HUES48 (cell line): ENCODE data around the gene MAML3.

ENCODE experiments used
- H3K27ac ChIP-seq: one replicate; pipeline ENCODE4 v1.7.0; 2013; ENCODE audit warnings: low read depth, low read length, inconsistent platforms
- H3K27me3 ChIP-seq: 2 replicates; pipeline ENCODE4 v1.6.1; 2013; ENCODE audit warnings: mild to moderate bottlenecking, low read length; ENCODE audit not compliant: control insufficient read depth, insufficient read depth
- H3K36me3 ChIP-seq: 2 replicates; pipeline ENCODE4 v1.6.1; 2013; ENCODE audit warnings: low read length; ENCODE audit not compliant: control insufficient read depth, insufficient read depth
- H3K4me1 ChIP-seq: 2 replicates; pipeline ENCODE4 v1.6.1; 2013; ENCODE audit warnings: mild to moderate bottlenecking, low read length; ENCODE audit not compliant: control insufficient read depth, insufficient read depth
- H3K4me3 ChIP-seq: 2 replicates; pipeline ENCODE4 v1.5.1; 2013; ENCODE audit warnings: mild to moderate bottlenecking, low read depth, low read length
- H3K9ac ChIP-seq: 2 replicates; pipeline ENCODE4 v1.6.1; 2013; ENCODE audit warnings: mild to moderate bottlenecking, low read depth, low read length, moderate library complexity
- H3K9me3 ChIP-seq: 2 replicates; pipeline ENCODE4 v1.6.1; 2013; ENCODE audit warnings: low read length; ENCODE audit not compliant: control insufficient read depth, insufficient read depth

The MAML3 gene

GRCh38 chr4:139806929-139807328 is 347.1 kb downstream of the MAML3 start:
- H3K9ac ChIP-seq = no peak overlapping the region
- H3K4me3 ChIP-seq = no peak overlapping the region
- H3K27ac ChIP-seq = no peak overlapping the region
- no peaks in the 10 kb centered on the region for H3K27me3 ChIP-seq
- H3K4me1 ChIP-seq = peaks cover 9% of the 10 kb centered on the region; the same call in 1 of the 2 replicates
- H3K9me3 ChIP-seq = peaks cover 8% of the 10 kb centered on the region
- no peaks in the 10 kb centered on the region for H3K36me3 ChIP-seq

GRCh38 chr4:139802931-139803330 is 351.1 kb downstream of the MAML3 start:
- H3K9me3 ChIP-seq = no peaks in the 10 kb centered on the region
- no peak overlapping the region for H3K27ac ChIP-seq
- H3K4me1 ChIP-seq = no peaks in the 10 kb centered on the region
- H3K4me3 ChIP-seq = no peak overlapping the region
- H3K36me3 ChIP-seq = no peaks in the 10 kb centered on the region
- H3K9ac ChIP-seq = no peak overlapping the region
- no peaks in the 10 kb centered on the region for H3K27me3 ChIP-seq

- Histone ChIP-seq H3K9ac (no peak overlapping the region), H3K4me3 (no peak overlapping the region), H3K36me3 (no peaks in the 10 kb centered on the region), H3K27ac (no peak overlapping the region), H3K27me3 (no peaks in the 10 kb centered on the region), H3K4me1 (no peaks in the 10 kb centered on the region), H3K9me3 (no peaks in the 10 kb centered on the region)
These were observed 351.5 kb downstream of the MAML3 start for GRCh38 chr4:139802488-139802887.

GRCh38 chr4:139801895-139802294 is 352.1 kb downstream of the MAML3 start:
- Histone ChIP-seq H3K9ac (no peak overlapping the region), H3K9me3 (no peaks in the 10 kb centered on the region), H3K27me3 (no peaks in the 10 kb centered on the region), H3K4me1 (no peaks in the 10 kb centered on the region), H3K27ac (no peak overlapping the region), H3K4me3 (no peak overlapping the region), H3K36me3 (no peaks in the 10 kb centered on the region)

- Histone ChIP-seq H3K4me3 (no peak overlapping the region), H3K9me3 (no peaks in the 10 kb centered on the region), H3K27me3 (no peaks in the 10 kb centered on the region), H3K36me3 (no peaks in the 10 kb centered on the region), H3K4me1 (no peaks in the 10 kb centered on the region), H3K9ac (no peak overlapping the region), H3K27ac (no peak overlapping the region)
These were observed 353.9 kb downstream of the MAML3 start for GRCh38 chr4:139800082-139800481.

GRCh38 chr4:139799615-139800014 is 354.4 kb downstream of the MAML3 start:
- H3K27ac ChIP-seq = no peak overlapping the region
- H3K27me3 ChIP-seq = no peaks in the 10 kb centered on the region
- H3K4me1 ChIP-seq = no peaks in the 10 kb centered on the region
- no peaks in the 10 kb centered on the region for H3K36me3 ChIP-seq
- H3K4me3 ChIP-seq = no peak overlapping the region
- no peak overlapping the region for H3K9ac ChIP-seq
- no peaks in the 10 kb centered on the region for H3K9me3 ChIP-seq

GRCh38 chr4:139798456-139798855 is 355.5 kb downstream of the MAML3 start:
- Histone ChIP-seq H3K36me3 (no peaks in the 10 kb centered on the region), H3K4me1 (no peaks in the 10 kb centered on the region), H3K9me3 (no peaks in the 10 kb centered on the region), H3K9ac (no peak overlapping the region), H3K27me3 (no peaks in the 10 kb centered on the region), H3K27ac (no peak overlapping the region), H3K4me3 (no peak overlapping the region)

GRCh38 chr4:139797287-139797686 is 356.7 kb downstream of the MAML3 start:
- H3K36me3 ChIP-seq = no peaks in the 10 kb centered on the region
- no peak overlapping the region for H3K9ac ChIP-seq
- no peaks in the 10 kb centered on the region for H3K4me1 ChIP-seq
- H3K27me3 ChIP-seq = no peaks in the 10 kb centered on the region
- H3K27ac ChIP-seq = no peak overlapping the region
- H3K4me3 ChIP-seq = no peak overlapping the region
- no peaks in the 10 kb centered on the region for H3K9me3 ChIP-seq

GRCh38 chr4:139795527-139796314 is 358.3 kb downstream of the MAML3 start:
- H3K36me3 ChIP-seq = no peaks in the 10 kb centered on the region
- H3K4me1 ChIP-seq = no peaks in the 10 kb centered on the region
- no peak overlapping the region for H3K9ac ChIP-seq
- no peaks in the 10 kb centered on the region for H3K27me3 ChIP-seq
- H3K4me3 ChIP-seq = no peak overlapping the region
- no peak overlapping the region for H3K27ac ChIP-seq
- no peaks in the 10 kb centered on the region for H3K9me3 ChIP-seq

GRCh38 chr4:139794158-139794954 is 359.6 kb downstream of the MAML3 start:
- H3K36me3 ChIP-seq = no peaks in the 10 kb centered on the region
- H3K4me3 ChIP-seq = no peak overlapping the region
- no peak overlapping the region for H3K27ac ChIP-seq
- H3K27me3 ChIP-seq = no peaks in the 10 kb centered on the region
- H3K9ac ChIP-seq = no peak overlapping the region
- H3K4me1 ChIP-seq = no peaks in the 10 kb centered on the region
- no peaks in the 10 kb centered on the region for H3K9me3 ChIP-seq

GRCh38 chr4:139791681-139792080 is 362.3 kb downstream of the MAML3 start:
- no peaks in the 10 kb centered on the region for H3K36me3 ChIP-seq

More at GRCh38 chr4:139791681-139792080, 362.3 kb downstream of the MAML3 start:
- H3K9me3 ChIP-seq = no peaks in the 10 kb centered on the region
- H3K27ac ChIP-seq = no peak overlapping the region
- no peaks in the 10 kb centered on the region for H3K4me1 ChIP-seq
- no peaks in the 10 kb centered on the region for H3K27me3 ChIP-seq
- H3K4me3 ChIP-seq = no peak overlapping the region
- H3K9ac ChIP-seq = no peak overlapping the region
